ENCODE data around the gene BIRC2.
"Not testable (repeated sequence)": the region's sequence is repeated elsewhere in the genome, so short reads cannot be mapped to it uniquely, and the experiment has no call there.

The BIRC2 gene

DNA sequence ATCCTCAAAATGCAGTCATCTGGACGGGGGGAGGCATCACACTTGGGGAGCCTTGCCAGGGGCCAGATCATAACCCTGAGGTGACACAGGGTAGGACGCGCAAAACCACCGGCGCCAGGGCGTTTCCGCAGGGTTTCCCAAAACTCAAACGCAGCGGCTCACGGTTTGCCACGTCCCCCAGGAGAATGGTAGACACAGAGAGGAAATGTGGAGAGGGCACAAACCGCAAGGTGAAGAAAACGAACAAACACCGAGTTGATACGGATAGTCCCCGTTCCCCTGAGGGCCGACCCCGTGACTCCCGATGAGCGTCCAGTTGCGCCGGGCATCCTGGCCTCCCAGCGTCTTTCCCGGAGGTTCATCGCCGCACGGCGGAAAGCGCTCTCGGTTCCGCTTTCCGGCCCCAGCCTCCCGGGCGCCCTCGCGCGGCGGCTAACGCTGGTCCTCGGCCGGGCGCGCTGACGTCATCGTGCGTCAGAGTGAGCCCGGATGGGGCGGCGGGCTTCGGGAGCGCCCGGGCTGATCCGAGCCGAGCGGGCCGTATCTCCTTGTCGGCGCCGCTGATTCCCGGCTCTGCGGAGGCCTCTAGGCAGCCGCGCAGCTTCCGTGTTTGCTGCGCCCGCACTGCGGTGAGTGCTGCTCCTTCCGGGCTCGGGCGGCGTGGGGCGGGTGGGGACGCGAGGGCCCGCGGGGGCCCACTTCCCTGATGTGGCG, at the start of gene BIRC2:
BIRC2 (plus strand) TSS at position 467 of the 714 bp plus-strand sequence. CDS start 2,641 bp downstream, outside the sequence.
- peak; percentile 94 for DNase-seq

DNA sequence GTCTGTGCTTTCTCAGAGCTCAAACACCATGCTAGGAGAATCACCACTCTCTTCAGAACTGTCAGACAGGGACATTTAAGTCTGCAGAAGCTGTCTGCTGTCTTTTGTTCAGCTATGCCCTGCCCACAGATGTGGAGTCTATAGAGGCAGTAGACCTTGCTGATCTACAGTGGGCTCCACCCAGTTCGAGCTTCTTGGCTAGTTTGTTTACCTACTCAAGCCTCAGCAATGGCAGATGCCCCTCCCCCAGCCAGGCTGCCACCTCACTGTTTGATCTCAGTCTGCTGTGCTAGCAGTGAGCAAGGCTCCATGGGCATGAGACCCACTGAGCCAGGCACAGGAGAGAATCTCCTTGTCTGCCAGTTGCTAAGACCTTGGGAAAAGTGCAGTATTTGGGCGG, 46.2 kb upstream of the BIRC2 start:
- not testable (repeated sequence) for DNase-seq

DNA sequence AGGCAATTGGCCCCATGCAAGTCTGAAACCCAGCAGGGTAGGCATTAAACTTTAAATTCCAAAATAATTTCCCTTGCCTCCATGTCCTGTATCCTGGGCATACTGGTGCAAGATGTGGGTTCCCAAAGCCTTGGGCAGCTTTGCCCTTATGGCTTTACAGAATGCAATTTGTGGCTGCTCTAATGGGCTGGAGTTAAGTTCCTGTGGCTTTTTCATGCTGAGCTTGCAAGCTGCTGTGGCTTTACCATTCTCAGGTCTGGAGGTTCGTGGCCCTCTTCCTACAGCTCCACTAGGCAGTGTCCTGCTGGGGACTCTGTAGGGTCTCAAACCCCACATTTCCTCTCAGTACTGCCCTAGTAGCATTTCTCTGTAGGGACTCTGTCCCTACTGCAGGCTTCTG, 44.8 kb upstream of the BIRC2 start:
- no peak for DNase-seq

DNA sequence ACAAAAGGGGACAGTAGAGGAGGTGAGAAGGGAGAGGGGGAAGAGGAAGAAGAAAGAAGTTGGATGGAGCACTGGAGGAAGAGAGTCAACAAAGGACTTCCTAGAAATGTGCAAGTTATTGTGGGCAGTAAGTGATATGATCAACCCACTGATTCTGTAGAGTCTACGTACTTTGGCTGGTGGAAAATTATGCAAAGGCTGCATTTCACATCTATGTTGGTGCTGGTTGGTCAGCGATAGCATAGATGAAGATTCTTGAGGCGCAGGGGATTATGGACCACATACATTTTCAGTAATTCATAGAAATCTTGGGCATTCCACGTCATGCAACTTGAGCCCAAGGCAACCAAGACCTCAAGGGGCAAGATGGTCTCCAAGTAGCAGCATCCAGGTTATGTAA, 42.3 kb upstream of the BIRC2 start:
- DNase-seq: no peak

DNA sequence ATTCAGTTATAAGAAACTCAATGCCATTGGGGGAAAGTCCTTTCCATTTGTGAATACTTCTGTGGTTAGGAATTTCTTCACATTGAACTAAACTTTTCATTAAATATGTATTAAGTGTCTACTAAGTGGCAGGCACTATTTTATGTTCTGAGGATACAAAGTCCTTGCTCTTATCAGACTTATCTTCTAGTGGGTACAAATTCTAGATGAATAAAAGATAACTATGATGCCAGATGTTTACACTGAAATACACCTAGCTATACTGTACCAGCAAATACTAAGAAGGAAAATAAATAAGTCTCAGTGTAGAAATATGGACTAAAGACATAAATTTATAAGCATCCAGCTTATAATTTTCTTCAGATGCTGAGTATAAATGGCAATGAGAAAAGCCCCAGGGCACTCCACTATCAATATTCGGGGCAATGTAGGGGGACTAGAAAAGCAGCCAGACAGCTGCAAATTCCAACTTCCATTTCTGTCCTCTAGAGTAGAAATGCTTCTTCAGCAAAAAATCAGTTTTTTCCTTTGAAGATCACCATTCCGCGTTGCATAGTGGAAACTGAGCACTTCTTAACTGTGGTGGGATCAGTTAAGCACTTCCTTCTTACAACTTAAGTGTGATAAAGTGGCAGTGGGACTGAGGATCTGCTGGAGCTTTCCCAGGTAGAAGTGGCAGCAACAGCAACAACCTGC, 41.5 kb upstream of the BIRC2 start:
- DNase-seq: no peak

DNA sequence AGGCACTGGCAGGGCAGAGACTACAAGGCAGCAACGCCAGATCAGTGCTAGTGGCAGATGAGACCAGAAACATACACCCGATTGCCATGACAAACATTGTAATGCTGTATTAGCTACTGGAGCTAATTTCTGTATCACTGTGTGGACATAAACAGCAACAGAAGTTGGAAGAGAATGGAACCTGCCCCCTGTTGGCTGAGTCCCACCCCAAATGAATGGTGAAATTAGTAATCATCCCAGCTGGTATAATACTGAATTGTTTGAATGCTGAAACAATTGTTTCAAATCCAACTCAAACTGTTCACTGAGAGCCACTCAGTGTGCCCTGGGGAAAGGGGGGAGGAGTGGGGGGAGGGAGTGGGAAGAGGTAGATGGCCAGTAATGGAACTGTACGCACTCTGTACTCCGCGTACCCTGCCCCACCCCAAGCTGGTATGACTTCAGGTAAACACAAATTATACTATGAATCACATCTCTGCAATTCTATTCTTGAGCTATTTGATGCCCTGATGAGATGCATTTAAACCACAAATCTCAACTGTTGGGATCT, 40.9 kb upstream of the BIRC2 start:
- DNase-seq: no peak

DNA sequence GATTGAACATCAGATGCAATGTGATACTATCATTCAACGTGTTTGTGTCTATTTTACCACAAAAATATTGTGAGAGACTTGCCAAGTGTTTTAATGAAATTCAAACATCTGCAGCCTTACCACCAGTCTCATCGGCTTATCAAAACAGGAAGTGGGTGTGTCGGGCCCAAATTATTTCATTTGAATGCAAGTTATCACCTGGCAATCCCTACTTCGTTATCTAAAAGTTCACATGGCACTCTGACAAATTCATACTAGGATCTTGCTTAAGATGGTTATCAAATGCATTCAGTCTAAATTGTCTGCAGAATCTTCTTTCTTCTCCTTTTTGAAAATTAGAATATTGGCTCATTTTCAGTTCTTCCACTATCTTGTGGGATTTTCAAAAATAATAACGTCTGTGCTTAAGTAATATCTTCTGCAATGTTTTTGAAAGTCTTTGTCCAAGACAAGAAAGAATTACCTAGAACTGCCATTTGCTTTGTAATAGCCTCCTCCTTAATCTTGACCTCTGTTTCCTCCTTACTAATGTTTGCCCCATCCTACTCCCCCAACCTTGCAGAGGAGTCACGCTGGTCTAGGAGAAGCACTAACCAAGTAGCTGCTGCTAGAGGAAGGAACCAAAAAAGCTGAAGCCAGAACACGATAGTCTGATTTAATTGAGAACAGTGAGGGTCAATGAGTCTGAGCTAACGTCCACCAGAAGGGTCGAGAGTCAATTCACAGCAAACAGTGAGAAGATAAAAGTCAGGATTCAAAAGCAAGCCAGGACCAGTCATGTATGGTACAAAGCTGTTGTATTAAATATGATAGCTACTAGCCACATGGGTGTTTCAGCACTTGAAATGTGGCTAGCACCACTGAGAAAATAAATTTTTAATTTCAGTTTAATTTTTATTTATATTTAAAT, 39.9 kb upstream of the BIRC2 start:
- peak in 1 of 2 experiments; percentile 42 for DNase-seq

DNA sequence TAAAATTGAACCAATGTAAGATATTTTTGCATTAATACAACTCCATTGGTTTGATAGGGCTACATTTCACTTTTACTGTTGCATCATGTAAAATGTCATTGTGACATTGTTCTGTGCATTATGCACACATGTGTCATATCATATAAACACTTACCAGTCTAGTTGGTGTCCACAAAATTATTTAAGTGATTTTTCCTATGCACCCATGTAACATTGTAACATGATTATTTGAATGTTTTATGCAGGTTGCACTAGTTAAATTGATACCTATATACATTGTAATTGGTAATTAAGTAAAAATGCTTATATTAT, 39.3 kb upstream of the BIRC2 start:
- DNase-seq: no peak

DNA sequence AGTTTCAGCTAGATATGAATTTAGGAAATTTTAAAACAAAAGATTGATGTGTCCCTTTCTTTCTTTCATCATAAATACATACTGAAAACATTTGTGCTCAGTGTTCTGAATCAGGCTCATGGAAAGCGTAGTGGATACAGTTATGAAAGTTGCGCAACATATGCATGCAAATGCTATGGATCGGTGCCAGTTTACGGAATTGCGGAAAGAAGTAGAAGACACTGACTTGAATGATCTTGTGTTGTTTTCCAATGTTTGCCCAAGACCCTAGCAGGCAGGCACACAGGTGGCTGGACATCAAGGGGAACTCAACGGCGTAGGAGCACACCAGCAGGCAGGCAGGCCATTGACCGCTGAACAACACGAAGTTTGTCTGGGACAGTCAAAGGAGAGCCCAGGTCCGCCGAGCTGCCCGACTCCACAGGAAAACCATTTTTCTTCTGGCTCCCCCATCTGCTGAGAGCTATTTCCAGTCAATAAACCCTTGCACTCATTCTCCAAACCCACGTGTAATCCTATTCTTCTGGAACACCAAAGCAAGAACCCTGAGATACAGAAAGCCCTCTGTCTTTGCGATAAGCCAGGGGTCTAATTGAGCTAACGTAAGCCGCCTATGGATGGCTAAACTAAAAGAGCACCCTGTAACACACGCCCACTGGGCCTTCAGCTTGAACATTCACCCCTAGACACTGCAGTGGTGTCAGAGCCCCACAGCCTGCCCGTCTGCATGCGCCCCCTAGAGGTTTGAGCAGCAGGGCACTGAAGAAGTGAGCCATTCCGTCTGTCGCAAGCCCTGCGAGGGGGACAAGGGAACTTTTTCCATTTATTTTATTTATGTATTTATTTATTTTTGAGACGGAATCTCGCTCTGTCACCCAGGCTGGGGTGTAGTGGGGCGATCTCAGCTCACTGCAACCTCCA, 37.1 kb upstream of the BIRC2 start:
- no peak for DNase-seq

DNA sequence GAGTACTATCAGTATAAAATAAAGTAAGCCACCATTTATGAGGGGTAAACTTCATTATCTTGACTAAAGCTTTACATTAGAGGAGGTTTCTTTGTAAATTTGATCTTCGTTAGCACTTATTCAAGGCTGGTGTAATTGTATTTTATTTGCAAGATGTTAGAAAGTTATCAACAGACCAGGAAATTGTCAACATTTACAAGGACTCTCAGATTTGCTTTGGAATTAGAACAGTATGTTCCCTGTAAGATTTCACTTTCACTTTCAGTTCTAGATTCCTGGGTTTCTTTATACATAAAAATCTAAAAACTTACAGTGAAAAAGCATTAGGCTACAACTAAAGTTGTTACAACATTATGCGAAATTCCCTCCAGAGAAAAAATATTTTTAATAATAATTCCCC, 34.3 kb upstream of the BIRC2 start:
- DNase-seq: peak in 1 of 2 experiments; percentile 72

DNA sequence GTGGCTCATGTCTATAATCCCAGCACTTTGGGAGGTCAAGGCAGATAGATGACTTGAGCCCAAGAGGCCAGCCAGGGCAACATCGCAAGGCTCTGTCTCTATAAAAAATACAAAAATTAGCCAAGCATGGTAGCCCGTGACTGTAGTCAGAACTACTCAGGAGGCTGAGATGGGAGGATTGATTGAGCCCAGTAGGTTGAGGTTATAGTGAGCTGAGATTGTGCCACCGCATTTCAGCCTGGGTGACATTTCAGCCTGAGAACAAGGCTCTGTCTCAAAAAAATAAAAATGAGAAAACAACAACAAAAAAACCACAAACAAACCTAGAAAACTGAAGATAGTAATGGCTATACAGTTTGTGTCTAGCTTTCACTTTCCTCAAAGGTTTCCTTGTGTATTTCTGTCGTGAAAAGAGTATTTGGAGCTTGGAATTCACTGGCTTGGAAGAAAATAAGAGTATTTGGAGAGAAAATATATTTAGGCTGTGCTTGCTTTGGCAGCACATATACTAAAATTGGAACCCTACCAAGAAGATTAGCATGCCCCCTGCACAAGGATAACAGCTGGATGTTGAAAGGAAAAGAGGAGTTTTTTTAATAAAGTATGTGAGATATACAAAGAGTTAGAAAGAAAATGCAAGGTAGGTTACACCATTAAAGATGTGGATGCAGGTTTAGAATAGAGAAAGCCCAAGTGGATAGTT, 33.6 kb upstream of the BIRC2 start:
- DNase-seq: no peak

DNA sequence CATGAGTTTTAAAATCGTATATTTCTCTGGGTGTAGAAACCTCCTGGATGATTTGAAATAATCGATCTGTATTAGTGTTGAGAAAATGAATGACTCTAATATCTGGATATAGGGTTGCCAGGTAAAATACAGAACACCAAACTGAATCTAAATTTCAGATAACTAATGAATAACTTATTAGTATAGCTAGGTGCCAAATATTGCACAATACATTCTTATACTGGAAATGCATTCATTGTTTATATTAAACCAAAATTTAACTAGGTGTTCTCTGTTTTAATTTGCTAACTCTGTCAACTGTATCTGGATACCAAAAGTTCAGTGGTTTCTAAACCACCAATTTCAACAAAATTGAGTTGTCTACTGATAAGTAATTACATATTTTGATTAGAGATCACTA, 32.2 kb upstream of the BIRC2 start:
- DNase-seq: no peak

DNA sequence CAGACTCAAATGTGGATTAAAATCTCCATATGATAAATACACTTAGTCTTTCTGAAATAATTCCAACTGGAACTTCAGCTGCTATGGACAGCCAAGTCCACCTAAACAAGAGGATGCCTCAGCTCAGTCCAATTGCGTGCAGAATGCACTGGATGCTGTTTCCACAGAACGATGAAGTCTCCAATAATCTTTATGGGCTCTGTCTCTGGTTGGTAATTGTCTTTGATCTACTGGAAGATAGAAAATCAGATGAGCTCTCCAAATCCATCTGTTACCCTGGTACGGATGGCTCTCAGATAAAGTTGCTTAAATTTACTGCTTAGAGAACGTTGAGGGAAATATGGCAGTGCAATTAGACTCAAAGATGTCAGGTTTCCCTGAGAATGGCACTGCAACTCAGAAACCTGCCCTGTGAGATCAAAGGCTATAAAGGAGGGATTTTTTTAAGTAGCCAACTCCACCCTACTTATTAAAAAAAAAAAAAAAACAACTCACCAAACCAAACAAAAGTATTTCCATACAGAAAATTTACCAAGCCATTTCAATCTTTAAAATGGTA, 30.6 kb upstream of the BIRC2 start:
- no peak for DNase-seq

DNA sequence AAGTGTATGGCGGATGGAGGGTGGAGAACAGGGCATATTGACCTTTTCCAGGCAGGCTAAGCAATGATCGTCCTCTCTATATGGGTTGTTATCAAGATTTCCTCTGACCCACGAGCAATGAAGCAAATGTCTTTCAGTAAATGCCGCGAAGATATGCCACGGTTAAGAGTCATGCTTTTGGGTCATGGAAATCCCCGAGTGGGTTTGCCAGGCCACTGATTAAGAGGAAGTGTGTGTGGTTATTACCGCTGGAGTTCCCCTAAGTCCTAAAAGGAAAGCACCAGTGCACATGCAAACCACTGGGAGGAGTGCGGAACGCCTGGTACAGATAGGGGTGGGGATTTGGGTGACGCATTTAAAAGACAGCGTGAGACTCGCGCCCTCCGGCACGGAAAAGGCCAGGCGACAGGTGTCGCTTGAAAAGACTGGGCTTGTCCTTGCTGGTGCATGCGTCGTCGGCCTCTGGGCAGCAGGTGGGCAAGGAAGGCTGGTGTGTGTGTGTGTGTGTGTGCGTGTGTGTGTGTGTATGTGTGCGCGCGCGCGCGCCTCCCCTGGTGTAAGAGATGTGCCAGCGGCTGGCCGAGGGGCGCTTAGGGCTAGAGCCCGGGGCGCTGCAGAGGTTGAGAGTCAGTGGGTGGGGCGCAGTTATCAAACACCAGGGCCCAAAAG, 29.8 kb upstream of the BIRC2 start, which contains the start of gene BIRC3:
BIRC3 (plus strand) TSS at position 386 of the 669 bp plus-strand sequence. CDS start 7,026 bp downstream, outside the sequence.
- DNase-seq: peak; percentile 98 to 100

DNA sequence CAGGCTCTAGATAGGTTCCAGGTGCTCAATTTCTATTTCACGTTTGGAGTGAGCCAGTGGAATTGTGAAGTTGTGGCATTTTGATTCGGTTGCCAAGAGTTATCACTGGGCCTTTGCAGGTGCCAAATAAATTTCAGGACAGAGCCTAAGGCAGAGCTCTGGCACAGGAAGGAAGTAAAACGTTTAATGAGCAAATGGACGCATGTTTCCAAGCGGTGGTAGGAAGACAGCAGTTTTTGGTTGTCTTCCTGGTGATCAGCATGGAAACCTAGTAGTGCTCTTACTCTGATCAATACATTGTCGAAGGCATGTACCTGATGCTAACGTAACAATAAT, 29.3 kb upstream of the BIRC2 start:
- peak in 1 of 2 experiments; percentile 78 for DNase-seq

DNA sequence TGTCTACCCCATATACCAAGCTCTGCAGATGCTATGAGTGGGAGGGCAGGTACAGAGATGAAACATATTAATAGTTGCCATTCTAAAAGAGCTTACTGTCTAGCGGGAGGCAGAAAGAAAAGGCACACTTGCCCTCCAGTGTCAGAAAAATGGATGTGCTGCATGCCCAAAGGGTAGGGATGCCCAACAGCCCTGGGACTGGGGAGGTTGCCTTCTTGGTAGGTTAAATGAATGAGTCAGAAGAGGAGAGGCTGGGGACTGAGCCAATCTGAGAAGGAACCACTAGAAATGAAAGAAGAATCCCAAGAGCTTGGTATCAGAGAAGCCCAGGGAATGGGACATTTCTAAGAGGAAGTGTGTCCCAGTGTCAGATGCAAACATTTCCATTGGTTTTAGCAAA, 28.5 kb upstream of the BIRC2 start:
- DNase-seq: peak; percentile 75 to 92

DNA sequence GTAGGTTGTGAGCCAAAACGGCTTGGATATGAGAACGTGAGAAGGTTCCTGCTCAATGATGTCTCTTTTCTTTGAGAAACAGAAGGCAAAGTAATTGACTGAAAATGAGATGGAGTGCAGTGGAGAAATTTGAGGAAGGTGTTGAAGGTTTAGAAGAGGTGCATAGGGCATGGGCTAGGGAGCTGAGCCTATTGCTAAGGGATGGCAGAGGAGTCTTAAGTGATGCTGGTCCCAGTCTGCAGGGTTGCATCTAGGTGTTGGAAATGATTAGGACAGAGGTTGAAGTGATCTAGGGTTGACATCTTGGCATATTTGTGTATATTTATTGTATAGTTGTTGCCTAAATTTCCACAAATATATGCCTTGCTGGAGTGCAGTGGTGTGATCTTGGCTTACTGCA, 27.5 kb upstream of the BIRC2 start:
- DNase-seq: peak in 1 of 2 experiments; percentile 64

DNA sequence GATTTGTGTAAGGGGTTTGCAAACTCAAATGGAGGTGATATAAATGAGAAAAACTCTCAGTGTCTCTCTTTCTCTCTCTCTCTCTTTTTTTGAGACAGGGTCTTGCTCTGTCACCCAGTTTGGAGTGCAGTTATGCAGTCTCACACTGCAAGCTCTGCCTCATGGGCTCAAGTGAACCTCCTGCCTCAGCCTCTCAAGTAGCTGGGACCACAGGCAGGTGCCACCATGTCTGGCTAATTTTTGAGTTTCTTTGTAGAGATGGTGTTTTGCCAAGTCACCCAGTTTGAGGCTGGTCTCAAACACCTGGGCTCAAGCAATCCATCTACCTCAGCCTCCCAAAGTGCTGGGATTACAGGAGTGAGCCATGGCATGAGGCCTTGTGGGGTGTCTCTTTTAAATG, 26.8 kb upstream of the BIRC2 start:
- no peak for DNase-seq

DNA sequence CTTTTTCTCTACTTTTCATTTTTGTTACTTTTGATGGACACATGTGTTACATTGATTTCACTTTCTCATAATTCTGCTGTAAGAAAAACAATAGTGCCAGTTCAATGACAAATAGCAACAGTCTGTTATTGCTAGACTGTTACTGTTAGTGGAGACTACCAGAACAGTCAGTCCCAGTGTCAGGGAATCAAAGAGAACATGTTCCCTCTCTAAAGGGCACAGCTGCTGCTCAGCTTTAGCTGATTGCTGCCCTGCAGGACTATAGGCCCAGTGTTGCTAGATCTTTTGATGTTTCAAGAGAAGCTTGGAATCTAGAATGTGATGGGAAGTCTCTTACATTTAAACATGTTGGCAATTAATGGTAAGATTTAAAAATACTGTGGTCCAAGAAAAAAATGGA, 26.3 kb upstream of the BIRC2 start:
- peak in 1 of 2 experiments; percentile 67 for DNase-seq

DNA sequence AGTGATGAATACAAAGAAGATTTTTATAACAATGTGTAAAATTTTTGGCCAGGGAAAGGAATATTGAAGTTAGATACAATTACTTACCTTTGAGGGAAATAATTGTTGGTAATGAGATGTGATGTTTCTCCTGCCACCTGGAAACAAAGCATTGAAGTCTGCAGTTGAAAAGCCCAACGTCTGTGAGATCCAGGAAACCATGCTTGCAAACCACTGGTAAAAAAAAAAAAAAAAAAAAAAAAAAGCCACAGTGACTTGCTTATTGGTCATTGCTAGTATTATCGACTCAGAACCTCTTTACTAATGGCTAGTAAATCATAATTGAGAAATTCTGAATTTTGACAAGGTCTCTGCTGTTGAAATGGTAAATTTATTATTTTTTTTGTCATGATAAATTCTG, 24.5 kb upstream of the BIRC2 start:
- peak in 1 of 2 experiments; percentile 67 for DNase-seq

Measured in SW 1271 (cell line).